ENCODE results near the gene PDZK1. TPM values are rescaled to one million over a fixed set of nuclear protein-coding genes. Genes with fewer than 3 reads are reported as not detected.

PDZK1 gene
- total RNA-seq, 4 donors from 2014 or later, result 0.35 TPM; not detected in 3

- no peaks in the 10 kb centered on the region for H3K27me3 ChIP-seq
- no peaks in the 10 kb centered on the region for H3K4me1 ChIP-seq
- no peak for DNase-seq
- no peak overlapping the region for H3K27ac ChIP-seq
- no peaks in the 10 kb centered on the region for H3K9me3 ChIP-seq
- intact Hi-C loops (cut with DNase I; ENCODE audit: low total_unique reads), result no loop called here
- TF ChIP-seq POLR2A (IDR thresholded peaks at IDR 0.05) (no peak), CTCF (IDR thresholded peaks at IDR 0.05) (no peak)
- no peaks in the 10 kb centered on the region for H3K36me3 ChIP-seq
- H3K4me3 ChIP-seq, result no peak overlapping the region
These were observed 993 bp downstream of the PDZK1 start for GRCh38 chr1:145706086-145706664.

GRCh38 chr1:145705622-145706021 is 1.5 kb downstream of the PDZK1 start:
- H3K9me3 ChIP-seq, result no peaks in the 10 kb centered on the region
- no peak for DNase-seq
- H3K27me3 ChIP-seq, result no peaks in the 10 kb centered on the region
- intact Hi-C loops (cut with DNase I; ENCODE audit: low total_unique reads), result no loop called here
- no peaks in the 10 kb centered on the region for H3K4me1 ChIP-seq
- no peak overlapping the region for H3K27ac ChIP-seq
- H3K4me3 ChIP-seq, result no peak overlapping the region
- TF ChIP-seq CTCF (IDR thresholded peaks at IDR 0.05), result no peak
- no peaks in the 10 kb centered on the region for H3K36me3 ChIP-seq

GRCh38 chr1:145702826-145703225 is 4.3 kb downstream of the PDZK1 start:
- Histone ChIP-seq H3K9me3 (no peaks in the 10 kb centered on the region), H3K36me3 (no peaks in the 10 kb centered on the region), H3K4me1 (no peaks in the 10 kb centered on the region), H3K27ac (no peak overlapping the region), H3K27me3 (no peaks in the 10 kb centered on the region), H3K4me3 (no peak overlapping the region)
- TF ChIP-seq POLR2A (IDR thresholded peaks at IDR 0.05) (no peak), CTCF (IDR thresholded peaks at IDR 0.05) (no peak)
- DNase-seq, result no peak
- intact Hi-C loops (cut with DNase I; ENCODE audit: low total_unique reads), result no loop called here

GRCh38 chr1:145702052-145702451 is 5.1 kb downstream of the PDZK1 start:
- no peak overlapping the region for H3K27ac ChIP-seq

More at GRCh38 chr1:145702052-145702451, 5.1 kb downstream of the PDZK1 start:
- intact Hi-C loops (cut with DNase I; ENCODE audit: low total_unique reads), result no loop called here
- no peak for DNase-seq
- Histone ChIP-seq H3K4me1 (no peaks in the 10 kb centered on the region), H3K4me3 (no peak overlapping the region), H3K9me3 (no peaks in the 10 kb centered on the region), H3K36me3 (no peaks in the 10 kb centered on the region), H3K27me3 (no peaks in the 10 kb centered on the region)
- TF ChIP-seq CTCF (IDR thresholded peaks at IDR 0.05), result no peak
- no peak for TF ChIP-seq POLR2A (IDR thresholded peaks at IDR 0.05)
